HUES6 (cell line): Measurements from ENCODE around the gene HCAR3.
"Not testable (repeated sequence)": the region's sequence is repeated elsewhere in the genome, so short reads cannot be mapped to it uniquely, and the experiment has no call there.

Source experiments
- H3K27ac ChIP-seq: 2 replicates; pipeline ENCODE4 v1.7.0; 2013; ENCODE audit warnings: low read depth, mild to moderate bottlenecking, low read length, inconsistent platforms
- H3K27me3 ChIP-seq: 2 replicates; pipeline ENCODE4 v1.6.1; 2013; ENCODE audit warnings: low read length; ENCODE audit not compliant: control insufficient read depth, insufficient read depth
- H3K36me3 ChIP-seq: 2 replicates; pipeline ENCODE4 v1.6.1; 2013; ENCODE audit warnings: low read length; ENCODE audit not compliant: control insufficient read depth, insufficient read depth
- H3K4me1 ChIP-seq: 2 replicates; pipeline ENCODE4 v1.6.1; 2013; ENCODE audit warnings: low read length; ENCODE audit not compliant: control insufficient read depth, insufficient read depth
- H3K4me3 ChIP-seq: 2 replicates; pipeline ENCODE4 v1.5.1; 2013; ENCODE audit warnings: low read depth, low read length
- H3K9ac ChIP-seq: one replicate; pipeline ENCODE4 v1.6.1; 2013; ENCODE audit warnings: mild to moderate bottlenecking, low read length
- H3K9me3 ChIP-seq: 2 replicates; pipeline ENCODE4 v1.6.1; 2013; ENCODE audit warnings: low read depth, low read length; ENCODE audit not compliant: control insufficient read depth, insufficient read depth

The HCAR3 gene

GRCh38 chr12:122715211-122715610 is 1.4 kb downstream of the HCAR3 start:
- not testable (repeated sequence) for H3K4me3 ChIP-seq, H3K4me1 ChIP-seq, H3K9ac ChIP-seq, H3K27me3 ChIP-seq, H3K9me3 ChIP-seq, H3K27ac ChIP-seq, H3K36me3 ChIP-seq

GRCh38 chr12:122713491-122714188 is 3.0 kb downstream of the HCAR3 start:
- H3K27me3 ChIP-seq, H3K4me3 ChIP-seq, H3K9me3 ChIP-seq, H3K9ac ChIP-seq, H3K27ac ChIP-seq, H3K36me3 ChIP-seq, H3K4me1 ChIP-seq: not testable (repeated sequence)

DNA sequence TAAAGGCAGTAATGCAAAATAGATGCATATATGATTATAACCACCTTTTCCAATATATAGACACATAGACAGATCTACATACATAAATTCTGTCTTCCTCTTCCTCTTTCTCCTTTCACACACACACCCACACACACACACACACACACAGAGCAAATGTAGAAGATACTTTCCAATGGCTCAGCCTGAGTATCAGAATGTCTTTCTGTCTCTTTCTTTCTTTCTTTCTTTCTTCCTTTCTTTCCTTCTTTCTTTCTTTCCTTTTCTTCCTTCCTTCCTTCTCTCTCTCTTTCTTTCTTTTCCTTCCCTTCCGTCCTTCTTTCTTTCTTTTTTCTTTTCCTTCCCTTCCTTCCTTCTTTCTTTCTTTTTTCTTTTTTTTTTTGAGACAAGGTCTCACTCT is 5.3 kb downstream of the HCAR3 start:
- H3K36me3 ChIP-seq, H3K27me3 ChIP-seq, H3K4me1 ChIP-seq, H3K4me3 ChIP-seq, H3K9me3 ChIP-seq, H3K9ac ChIP-seq, H3K27ac ChIP-seq: not testable (repeated sequence)

DNA sequence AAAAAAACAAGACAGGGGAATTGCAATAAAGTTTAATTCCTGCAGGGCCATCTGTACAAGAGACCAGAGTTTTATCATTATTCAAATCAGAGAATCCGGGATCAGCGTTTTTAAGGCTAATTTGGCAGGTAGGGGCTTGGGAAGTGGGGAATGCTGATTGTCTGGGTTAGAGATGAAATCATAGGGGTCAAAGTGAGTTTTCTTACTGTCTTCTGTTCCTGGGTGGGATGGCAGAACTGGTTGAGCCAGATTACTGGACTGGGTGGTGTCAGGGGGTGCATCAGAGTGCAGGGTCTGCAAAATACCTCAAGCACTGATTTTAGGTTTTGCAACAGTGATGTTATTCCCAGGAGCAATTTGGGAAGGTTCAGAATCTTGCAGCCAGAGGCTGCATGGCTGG is 6.3 kb downstream of the HCAR3 start:
- H3K9me3 ChIP-seq, H3K4me1 ChIP-seq, H3K4me3 ChIP-seq, H3K9ac ChIP-seq, H3K36me3 ChIP-seq, H3K27ac ChIP-seq, H3K27me3 ChIP-seq: not testable (repeated sequence)

- H3K27me3 ChIP-seq, H3K36me3 ChIP-seq, H3K4me3 ChIP-seq, H3K27ac ChIP-seq, H3K9me3 ChIP-seq, H3K9ac ChIP-seq, H3K4me1 ChIP-seq: not testable (repeated sequence)
These were observed 7.3 kb downstream of the HCAR3 start for GRCh38 chr12:122709287-122709686.

DNA sequence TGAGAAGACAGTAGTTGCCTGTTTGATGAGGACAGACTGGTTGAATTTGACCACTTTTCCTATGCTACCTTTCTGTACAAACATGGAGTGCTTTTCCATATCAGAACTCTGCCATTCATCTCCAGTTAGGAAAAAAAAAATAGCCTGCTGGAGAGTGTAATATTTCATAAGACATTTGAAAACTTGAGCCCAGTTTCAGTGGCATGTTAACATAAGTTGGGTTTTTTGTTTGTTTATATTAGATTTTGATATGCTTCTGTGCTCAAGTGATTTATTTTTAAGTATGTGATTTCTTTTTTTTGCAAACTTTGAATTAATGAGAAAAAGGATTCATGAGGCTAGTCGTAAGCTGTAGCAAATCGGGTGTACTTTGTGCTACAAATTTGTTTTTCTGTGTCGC is 12.8 kb downstream of the HCAR3 start:
- not testable (repeated sequence) for H3K9ac ChIP-seq, H3K4me3 ChIP-seq, H3K4me1 ChIP-seq, H3K27me3 ChIP-seq, H3K27ac ChIP-seq, H3K9me3 ChIP-seq, H3K36me3 ChIP-seq

DNA sequence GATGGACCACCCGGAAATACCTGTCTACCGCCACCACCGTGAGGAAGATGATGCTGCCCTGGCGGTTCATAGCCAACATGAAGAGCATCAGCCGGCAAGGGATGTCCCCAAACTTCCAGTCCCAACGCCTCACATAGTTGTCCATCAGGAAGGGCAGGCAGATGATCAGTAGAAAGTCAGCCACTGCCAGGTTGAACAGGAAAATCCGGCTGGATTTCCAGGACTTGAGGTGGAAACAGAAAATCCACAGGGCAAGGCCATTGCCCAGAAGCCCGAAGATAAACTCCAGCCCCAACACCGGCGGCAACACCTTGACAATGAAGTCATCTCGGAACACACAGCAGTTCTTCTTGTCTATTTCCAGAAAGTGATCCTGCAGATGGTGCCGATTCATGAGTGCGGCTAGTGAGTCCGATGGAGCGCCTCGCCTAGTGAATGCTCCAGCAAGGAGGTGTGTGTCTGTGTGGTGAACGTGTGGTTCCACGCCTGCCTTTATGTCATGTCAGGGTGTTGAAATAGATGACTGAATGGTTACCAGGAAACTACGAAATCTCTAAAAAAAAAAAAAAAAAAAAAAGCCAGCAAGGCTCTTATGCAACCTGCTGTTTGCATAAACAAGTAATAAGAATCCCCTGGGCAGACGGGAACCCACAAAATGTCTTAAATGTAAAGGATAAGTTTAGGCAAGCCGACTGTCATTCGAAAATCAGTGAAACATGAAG is 13.6 kb downstream of the HCAR3 start, which contains the start of gene HCAR2:
TSS of gene HCAR2 (minus strand) at position 468 of the 722 bp plus-strand sequence. CDS start at position 394, 74 bp downstream.
- H3K27ac ChIP-seq, H3K9ac ChIP-seq, H3K9me3 ChIP-seq, H3K4me3 ChIP-seq, H3K4me1 ChIP-seq, H3K36me3 ChIP-seq, H3K27me3 ChIP-seq: not testable (repeated sequence)

DNA sequence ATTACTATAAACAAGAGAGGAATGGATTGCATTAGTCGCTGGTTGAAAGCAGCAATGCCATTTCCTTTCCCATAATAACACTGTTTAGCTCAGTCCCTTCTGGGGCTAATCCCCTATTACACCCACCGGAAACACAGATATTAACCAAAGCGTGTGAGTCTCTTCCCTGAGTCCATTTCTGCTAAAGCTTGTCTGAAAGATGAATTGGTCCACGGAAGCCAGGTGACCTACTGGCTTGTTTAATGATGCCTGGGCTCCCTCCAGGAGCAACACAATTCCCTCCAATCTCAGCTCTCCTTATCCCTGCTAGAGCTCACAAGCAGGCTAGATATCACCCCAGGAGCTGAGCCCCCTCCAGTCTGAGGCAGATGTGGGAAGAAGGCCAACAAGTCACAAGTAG is 15.1 kb downstream of the HCAR3 start:
- not testable (repeated sequence) for H3K9me3 ChIP-seq, H3K36me3 ChIP-seq, H3K9ac ChIP-seq, H3K27me3 ChIP-seq, H3K4me1 ChIP-seq, H3K4me3 ChIP-seq, H3K27ac ChIP-seq

GRCh38 chr12:122700038-122700710 is 16.4 kb downstream of the HCAR3 start:
- not testable (repeated sequence) for H3K4me1 ChIP-seq, H3K27ac ChIP-seq, H3K27me3 ChIP-seq

DNA sequence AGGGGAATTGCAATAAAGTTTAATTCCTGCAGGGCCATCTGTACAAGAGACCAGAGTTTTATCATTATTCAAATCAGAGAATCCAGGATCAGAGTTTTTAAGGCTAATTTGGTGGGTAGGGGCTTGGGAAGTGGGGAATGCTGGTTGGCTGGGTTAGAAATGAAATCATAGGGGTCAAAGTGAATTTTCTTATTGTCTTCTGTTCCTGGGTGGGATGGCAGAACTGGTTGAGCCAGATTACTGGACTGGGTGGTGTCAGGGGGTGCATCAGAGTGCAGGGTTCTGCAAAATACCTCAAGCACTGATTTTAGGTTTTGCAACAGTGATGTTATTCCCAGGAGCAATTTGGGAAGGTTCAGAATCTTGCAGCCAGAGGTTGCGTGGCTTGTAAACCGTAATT is 19.7 kb downstream of the HCAR3 start:
- not testable (repeated sequence) for H3K4me3 ChIP-seq, H3K9me3 ChIP-seq, H3K27me3 ChIP-seq, H3K36me3 ChIP-seq, H3K27ac ChIP-seq, H3K4me1 ChIP-seq, H3K9ac ChIP-seq

More at GRCh38 chr12:122700038-122700710, 16.4 kb downstream of the HCAR3 start:
- H3K9me3 ChIP-seq, H3K36me3 ChIP-seq, H3K4me3 ChIP-seq, H3K9ac ChIP-seq: not testable (repeated sequence)

GRCh38 chr12:122691566-122691965 is 25.0 kb downstream of the HCAR3 start:
- no peaks in the 10 kb centered on the region for H3K36me3 ChIP-seq
- no peak overlapping the region for H3K4me3 ChIP-seq
- H3K9ac ChIP-seq: no peak overlapping the region

More at GRCh38 chr12:122691566-122691965, 25.0 kb downstream of the HCAR3 start:
- Histone ChIP-seq H3K27me3 (no peaks in the 10 kb centered on the region), H3K27ac (no peak overlapping the region), H3K9me3 (no peaks in the 10 kb centered on the region), H3K4me1 (peaks cover 5% of the 10 kb centered on the region)
